Endothelial cell of umbilical vein (primary cell): Measurements from ENCODE around the gene GABRB2. TPM values are rescaled to one million over a fixed set of nuclear protein-coding genes. Genes with fewer than 3 reads are reported as not detected.

Experiments
- BruUV-seq: library from RNA; stranded (reverse); fragments of 400-500 nt; replicated peaks from 2 replicates; lab custom pipeline; 2021; lab: Mats Ljungman, UMichigan
- CTCF ChIA-PET: fragments of 300-600, 350-600 bp; sonication (Branson Sonifier 250); formaldehyde crosslinking; loops from one replicate; lab custom pipeline; 2021; ENCODE audit warnings: antibody characterized with exemption, inconsistent platforms; lab: Charles Lee
- POLR2A ChIA-PET: fragments of 300-600, 350-600 bp; sonication (Branson Sonifier 250); formaldehyde crosslinking; loops from one replicate; lab custom pipeline; 2021; ENCODE audit warnings: antibody characterized with exemption, inconsistent platforms; lab: Charles Lee
- DNase-seq: peaks from one replicate; pipeline ENCODE4 v3.0.0-alpha.2; 2011; ENCODE audit warnings: low read depth, low spot score
- FAIRE-seq: peaks from 2 replicates; lab custom pipeline; 2011; peaks lifted over from hg19 to GRCh38; lab: Jason Lieb, UNC
- H2AFZ ChIP-seq: 2 replicates; pipeline ENCODE4 v1.6.0; 2012; ENCODE audit warnings: low read depth, low read length, control low read depth, inconsistent platforms
- H3K27ac ChIP-seq: 2 replicates; pipeline ENCODE4 v1.5.1; 2011; ENCODE audit warnings: low read depth, mild to moderate bottlenecking, control low read depth, low read length, moderate library complexity; ENCODE audit not compliant: insufficient read depth
- H3K27me3 ChIP-seq, 2 experiments: 2 replicates each; pipeline versions ENCODE4 v1.6.0 to v1.6.1; 2011; ENCODE audit warnings: low read length in 2 of 2, mixed read lengths in 1 of 2; ENCODE audit not compliant: control insufficient read depth in 2 of 2, insufficient read depth in 2 of 2
- H3K36me3 ChIP-seq, 2 experiments: 2 replicates in 1 of 2; 3 replicates in 1 of 2; pipeline ENCODE4 v1.5.1; 2011; ENCODE audit warnings: low read length in 2 of 2, mild to moderate bottlenecking in 1 of 2, moderate library complexity in 1 of 2; ENCODE audit not compliant: control insufficient read depth in 2 of 2, insufficient read depth in 2 of 2; ENCODE audit errors: extremely low read depth in 1 of 2
- H3K4me1 ChIP-seq: 3 replicates; pipeline ENCODE4 v1.5.1; 2011; ENCODE audit warnings: mild to moderate bottlenecking, low read length; ENCODE audit not compliant: control insufficient read depth, insufficient read depth; ENCODE audit errors: extremely low read depth
- H3K4me2 ChIP-seq: 2 replicates; pipeline ENCODE4 v1.6.1; 2011; ENCODE audit warnings: low read length, control low read depth, mixed read lengths; ENCODE audit not compliant: insufficient read depth
- H3K4me3 ChIP-seq, 3 experiments: fragments of 200-600 bp in 1 of 3; sonication (generic), shearing (Covaris generic) in 1 of 3; replicated peaks in 1 of 3; 2 replicates each; pipeline ENCODE4 v1.5.1; 2011 to 2016; ENCODE audit warnings: control low read depth in 3 of 3, low read length in 3 of 3, mild to moderate bottlenecking in 2 of 3, inconsistent platforms in 1 of 3, low read depth in 1 of 3, moderate library complexity in 1 of 3; ENCODE audit not compliant: insufficient read depth in 1 of 3
- H3K79me2 ChIP-seq: 2 replicates; pipeline ENCODE4 v1.6.0; 2012; ENCODE audit warnings: low read length, inconsistent platforms; ENCODE audit not compliant: control insufficient read depth, insufficient read depth
- H3K9ac ChIP-seq: replicated peaks from 2 replicates; pipeline ENCODE3; 2011; ENCODE audit warnings: low read length, control low read depth; ENCODE audit not compliant: insufficient read depth; ENCODE audit errors: extremely low read depth
- H3K9me1 ChIP-seq: replicated peaks from 3 replicates; pipeline ENCODE4 v1.6.0; 2011; ENCODE audit warnings: mild to moderate bottlenecking, low read length; ENCODE audit not compliant: control insufficient read depth, insufficient read depth; ENCODE audit errors: extremely low read depth
- H3K9me3 ChIP-seq: replicated peaks from 2 replicates; pipeline ENCODE4 v1.5.1; 2012; ENCODE audit warnings: low read length, inconsistent platforms; ENCODE audit not compliant: control insufficient read depth, insufficient read depth
- H4K20me1 ChIP-seq: replicated peaks from 2 replicates; pipeline ENCODE3; 2011; ENCODE audit warnings: mild to moderate bottlenecking, low read length; ENCODE audit not compliant: control insufficient read depth, insufficient read depth; ENCODE audit errors: extremely low read depth
- CTCF ChIP-seq, 2 donors: IDR thresholded peaks; 1 replicate in 1 of 2; 2 replicates in 1 of 2; pipeline ENCODE4 v1.5.1; 2011; ENCODE audit warnings: low read length in 2 of 2, mild to moderate bottlenecking in 2 of 2, moderate library complexity in 2 of 2, control low read depth in 1 of 2, inconsistent platforms in 1 of 2, low read depth in 1 of 2; ENCODE audit not compliant: insufficient read depth in 1 of 2; ENCODE audit errors: extremely low read depth in 1 of 2
- EZH2 ChIP-seq: IDR thresholded peaks from 2 replicates; pipeline ENCODE4 v1.6.1; 2012; ENCODE audit warnings: borderline replicate concordance, low read depth, mild to moderate bottlenecking, moderate library complexity, low read length, inconsistent platforms; ENCODE audit not compliant: severe bottlenecking
- FOS ChIP-seq: IDR thresholded peaks from 2 replicates; pipeline ENCODE4 v1.6.1; 2011; ENCODE audit warnings: mild to moderate bottlenecking, low read length, moderate library complexity, borderline replicate concordance; ENCODE audit not compliant: insufficient read depth
- GATA2 ChIP-seq: IDR thresholded peaks from 2 replicates; pipeline ENCODE4 v1.7.0; 2011; ENCODE audit warnings: low read depth, mild to moderate bottlenecking, moderate library complexity, mixed read lengths, low read length; ENCODE audit not compliant: insufficient read length, insufficient read depth
- JUN ChIP-seq: IDR thresholded peaks from 2 replicates; pipeline ENCODE4 v1.6.1; 2011; ENCODE audit warnings: borderline replicate concordance, low read depth; ENCODE audit not compliant: insufficient read length, insufficient read depth
- MYC ChIP-seq: IDR thresholded peaks from one replicate; pipeline ENCODE4 v1.6.1; 2011; ENCODE audit warnings: mild to moderate bottlenecking, low read depth, low read length
- POLR2A ChIP-seq: IDR thresholded peaks from 2 replicates; pipeline ENCODE4 v1.6.1; 2012; ENCODE audit warnings: low read depth, mild to moderate bottlenecking, control low read depth, low read length
- POLR2AphosphoS5 ChIP-seq: IDR thresholded peaks from 2 replicates; pipeline ENCODE4 v1.6.1; 2012; ENCODE audit warnings: low read depth, mild to moderate bottlenecking, control low read depth, low read length, moderate library complexity; ENCODE audit not compliant: insufficient read depth
- dilution Hi-C: fragments of 300-500 bp; cut with MboI; formaldehyde crosslinking; loops from one replicate; pipeline ENCODE4 v1.15.0; 2019; ENCODE audit warnings: low sequenced_read_pairs; ENCODE audit not compliant: extremely low pct_ligation_motif_present
- intact Hi-C: fragments of 100-400 bp; cut with micrococcal nuclease; formaldehyde crosslinking; loops from one replicate; pipeline ENCODE4 v1.10.0; 2022
- polyA plus RNA-seq, 4 experiments: library from polyadenylated mRNA; depleted of rRNA in 3 of 4; stranded (reverse) in 3 of 4; unstranded in 1 of 4; fragments of >200 nt; gene quantifications; 2 replicates each; pipeline versions ENCODE4 v1.2.1 to v1.2.3, GENCODE V29; 2011 to 2012; ENCODE audit warnings: missing spikeins in 1 of 4
- total RNA-seq: library from RNA; stranded (reverse); gene quantifications from 2 replicates; pipeline ENCODE4 v1.2.3, GENCODE V29; 2021
- TF ChIP-seq, protein P1 (sequence below): IDR thresholded peaks from 2 replicates; pipeline ENCODE4 v1.6.1; 2011; ENCODE audit not compliant: insufficient read depth, insufficient read length

Gene GABRB2
- total and polyA plus RNA-seq, 2 donors (not counting 3 experiments of a cell fraction or from before 2014, with no cell fraction given), result not detected

- no peak overlapping the region for H3K4me3 ChIP-seq
- DNase-seq (no peak), FAIRE-seq (no peak)
- no peak overlapping the region for H3K4me2 ChIP-seq
- H3K27ac ChIP-seq, result no peak overlapping the region
- dilution Hi-C loops, result no loop called here
- no peaks in the 10 kb centered on the region for H3K36me3 ChIP-seq
- peaks cover 2% of the 10 kb centered on the region for H3K9me3 ChIP-seq
- H3K4me1 ChIP-seq, result no peaks in the 10 kb centered on the region
- H2AFZ ChIP-seq, result no peak overlapping the region
- H3K9me1 ChIP-seq, result no peaks in the 10 kb centered on the region
- ChIA-PET POLR2A (no interaction called here), CTCF (no interaction called here)
- BruUV-seq, result no TSS peak
- no peaks in the 10 kb centered on the region for H3K27me3 ChIP-seq
- no peaks in the 10 kb centered on the region for H4K20me1 ChIP-seq
- intact Hi-C loops, result no loop called here
- TF ChIP-seq FOS (no peak), CTCF (IDR thresholded peaks at IDR 0.05; ENCODE audit: extremely low read depth in 1 of 2, insufficient read depth in 1 of 2, low read depth in 1 of 2, low read length in 2 of 2) (no peak), JUN (no peak), EZH2 (no peak), MYC (no peak), POLR2AphosphoS5 (no peak), POLR2A (no peak), GATA2 (no peak)
- TF ChIP-seq, protein P1, sequence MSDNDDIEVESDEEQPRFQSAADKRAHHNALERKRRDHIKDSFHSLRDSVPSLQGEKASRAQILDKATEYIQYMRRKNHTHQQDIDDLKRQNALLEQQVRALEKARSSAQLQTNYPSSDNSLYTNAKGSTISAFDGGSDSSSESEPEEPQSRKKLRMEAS, result no peak
- H3K9ac ChIP-seq, result no peak overlapping the region
- H3K79me2 ChIP-seq, result no peaks in the 10 kb centered on the region
Measured at GRCh38 chr5:161273410-161273809, 273.1 kb downstream of the GABRB2 start.
